ENCODE data around the gene GBGT1.
"Not testable (repeated sequence)": the region's sequence is repeated elsewhere in the genome, so short reads cannot be mapped to it uniquely, and the experiment has no call there.

DNA sequence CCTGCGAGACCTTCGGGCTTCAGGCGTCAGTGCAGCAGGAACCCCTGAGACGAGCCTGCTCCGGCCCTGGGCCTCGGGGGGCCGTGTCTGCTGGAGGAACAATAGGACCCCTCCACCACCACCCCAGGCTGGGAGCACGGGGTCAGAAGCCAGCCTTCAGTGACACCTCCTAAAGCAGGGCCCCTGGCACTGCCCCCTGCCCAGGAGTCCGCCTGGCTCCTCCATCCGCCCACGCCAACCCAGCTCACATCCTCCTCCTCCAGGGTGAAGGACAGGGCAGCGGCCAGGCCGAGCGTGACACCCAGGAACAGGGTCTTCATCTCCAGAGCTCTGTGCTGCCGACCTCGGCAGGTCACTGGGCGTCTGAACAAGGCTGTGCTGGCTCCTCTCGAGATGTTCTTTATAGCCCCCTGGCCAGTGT is 45.2 kb upstream of the GBGT1 start, which contains the start of gene OBP2B:
- TF ChIP-seq, protein P1, sequence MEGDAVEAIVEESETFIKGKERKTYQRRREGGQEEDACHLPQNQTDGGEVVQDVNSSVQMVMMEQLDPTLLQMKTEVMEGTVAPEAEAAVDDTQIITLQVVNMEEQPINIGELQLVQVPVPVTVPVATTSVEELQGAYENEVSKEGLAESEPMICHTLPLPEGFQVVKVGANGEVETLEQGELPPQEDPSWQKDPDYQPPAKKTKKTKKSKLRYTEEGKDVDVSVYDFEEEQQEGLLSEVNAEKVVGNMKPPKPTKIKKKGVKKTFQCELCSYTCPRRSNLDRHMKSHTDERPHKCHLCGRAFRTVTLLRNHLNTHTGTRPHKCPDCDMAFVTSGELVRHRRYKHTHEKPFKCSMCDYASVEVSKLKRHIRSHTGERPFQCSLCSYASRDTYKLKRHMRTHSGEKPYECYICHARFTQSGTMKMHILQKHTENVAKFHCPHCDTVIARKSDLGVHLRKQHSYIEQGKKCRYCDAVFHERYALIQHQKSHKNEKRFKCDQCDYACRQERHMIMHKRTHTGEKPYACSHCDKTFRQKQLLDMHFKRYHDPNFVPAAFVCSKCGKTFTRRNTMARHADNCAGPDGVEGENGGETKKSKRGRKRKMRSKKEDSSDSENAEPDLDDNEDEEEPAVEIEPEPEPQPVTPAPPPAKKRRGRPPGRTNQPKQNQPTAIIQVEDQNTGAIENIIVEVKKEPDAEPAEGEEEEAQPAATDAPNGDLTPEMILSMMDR (conservative IDR thresholded peaks at IDR 0.05 in 1 of 2, IDR thresholded peaks at IDR 0.05 in 1 of 2; ENCODE audit: low read depth in 1 of 2, low read length in 2 of 2): not testable (repeated sequence)
- not testable (repeated sequence) for TF ChIP-seq EZH2 (IDR thresholded peaks at IDR 0.05; ENCODE audit: low read length, missing control alignments)

Data from fibroblast of lung (primary cell).